Parathyroid adenoma (tissue), 2 donors: ENCODE results near the gene SLC15A3.

Experiments used
- H2AFZ ChIP-seq: fragments of 300-600 bp; sonication (generic); one replicate; pipeline ENCODE4 v1.7.0; 2017; ENCODE audit warnings: antibody characterized with exemption, mild to moderate bottlenecking
- H3K27ac ChIP-seq: fragments of 300-600 bp; sonication (generic); one replicate; pipeline ENCODE4 v1.7.0; 2017
- H3K27me3 ChIP-seq: fragments of 300-600 bp; sonication (generic); one replicate; pipeline ENCODE4 v1.7.0; 2017; ENCODE audit warnings: low read length; ENCODE audit not compliant: control insufficient read depth, insufficient read depth
- H3K36me3 ChIP-seq: fragments of 300-600 bp; sonication (generic); one replicate; pipeline ENCODE4 v1.7.0; 2017; ENCODE audit warnings: low read length; ENCODE audit not compliant: control insufficient read depth, insufficient read depth
- H3K4me1 ChIP-seq: fragments of 300-600 bp; sonication (generic); one replicate; pipeline ENCODE4 v1.7.0; 2017; ENCODE audit warnings: control low read depth
- H3K4me2 ChIP-seq: fragments of 300-600 bp; sonication (generic); one replicate; pipeline ENCODE4 v1.7.0; 2017; ENCODE audit warnings: low read length
- H3K4me3 ChIP-seq: fragments of 300-600 bp; sonication (generic); one replicate; pipeline ENCODE4 v1.7.0; 2017; ENCODE audit warnings: low read depth, low read length
- H3K79me2 ChIP-seq: fragments of 300-600 bp; sonication (generic); one replicate; pipeline ENCODE4 v1.7.0; 2017; ENCODE audit warnings: control low read depth
- H3K9ac ChIP-seq: fragments of 300-600 bp; sonication (generic); one replicate; pipeline ENCODE4 v1.7.0; 2017; ENCODE audit warnings: mild to moderate bottlenecking
- H3K9me3 ChIP-seq: fragments of 300-600 bp; sonication (generic); one replicate; pipeline ENCODE4 v1.7.0; 2017; ENCODE audit warnings: low read length; ENCODE audit not compliant: control insufficient read depth
- CTCF ChIP-seq: fragments of 300-600 bp; sonication (generic); IDR thresholded peaks from one replicate; pipeline ENCODE4 v1.7.0; 2017; ENCODE audit warnings: antibody characterized with exemption, mild to moderate bottlenecking
- donor health status: primary hyperparathyroidism.

The SLC15A3 gene

GRCh38 chr11:60951606-60951903 lies 421 bp downstream of the SLC15A3 start:
- Histone ChIP-seq H3K27me3 (no peaks in the 10 kb centered on the region), H3K4me3 (peak overlapping the region; percentile 34), H3K36me3 (no peaks in the 10 kb centered on the region), H3K79me2 (no peaks in the 10 kb centered on the region), H3K27ac (peak overlapping the region; percentile 56), H3K9ac (no peak overlapping the region), H2AFZ (no peak overlapping the region), H3K4me1 (no peaks in the 10 kb centered on the region), H3K9me3 (no peaks in the 10 kb centered on the region), H3K4me2 (peak overlapping the region; percentile 2)
- no peak for TF ChIP-seq CTCF

GRCh38 chr11:60950933-60951605 lies 907 bp downstream of the SLC15A3 start:
- Histone ChIP-seq H3K27ac (no peak overlapping the region), H3K9me3 (no peaks in the 10 kb centered on the region), H3K36me3 (no peaks in the 10 kb centered on the region), H2AFZ (no peak overlapping the region), H3K4me2 (peak overlapping the region; percentile 44), H3K9ac (no peak overlapping the region), H3K27me3 (no peaks in the 10 kb centered on the region), H3K4me1 (no peaks in the 10 kb centered on the region), H3K79me2 (no peaks in the 10 kb centered on the region), H3K4me3 (no peak overlapping the region)
- TF ChIP-seq CTCF: no peak

GRCh38 chr11:60950024-60950423 lies 2.0 kb downstream of the SLC15A3 start:
- H3K9ac ChIP-seq: no peak overlapping the region
- no peak overlapping the region for H3K4me2 ChIP-seq
- no peaks in the 10 kb centered on the region for H3K4me1 ChIP-seq
- no peaks in the 10 kb centered on the region for H3K9me3 ChIP-seq
- no peak overlapping the region for H2AFZ ChIP-seq
- H3K36me3 ChIP-seq: no peaks in the 10 kb centered on the region
- H3K27me3 ChIP-seq: no peaks in the 10 kb centered on the region
- H3K4me3 ChIP-seq: no peak overlapping the region
- no peak overlapping the region for H3K27ac ChIP-seq
- no peaks in the 10 kb centered on the region for H3K79me2 ChIP-seq
- no peak for TF ChIP-seq CTCF

- no peak overlapping the region for H3K27ac ChIP-seq
- H3K27me3 ChIP-seq: no peaks in the 10 kb centered on the region
- no peaks in the 10 kb centered on the region for H3K9me3 ChIP-seq
- no peak overlapping the region for H3K9ac ChIP-seq
- TF ChIP-seq CTCF: no peak
- H2AFZ ChIP-seq: no peak overlapping the region
- no peaks in the 10 kb centered on the region for H3K4me1 ChIP-seq
- H3K36me3 ChIP-seq: no peaks in the 10 kb centered on the region
- no peak overlapping the region for H3K4me3 ChIP-seq
- H3K4me2 ChIP-seq: no peak overlapping the region
- H3K79me2 ChIP-seq: no peaks in the 10 kb centered on the region
Measured at GRCh38 chr11:60948250-60948649, 3.7 kb downstream of the SLC15A3 start.

- Histone ChIP-seq H3K36me3 (no peaks in the 10 kb centered on the region), H3K9me3 (no peaks in the 10 kb centered on the region), H2AFZ (no peak overlapping the region), H3K27ac (no peak overlapping the region), H3K79me2 (no peaks in the 10 kb centered on the region), H3K4me2 (no peak overlapping the region), H3K27me3 (no peaks in the 10 kb centered on the region), H3K4me1 (no peaks in the 10 kb centered on the region), H3K9ac (no peak overlapping the region), H3K4me3 (no peak overlapping the region)
- no peak for TF ChIP-seq CTCF
Measured at GRCh38 chr11:60947700-60948099, 4.3 kb downstream of the SLC15A3 start.
